Stimulated activated CD8-positive, alpha-beta memory T cell treated with anti-CD3 and anti-CD28 coated beads, Interleukin-12 subunit alpha, Interleukin-12 subunit beta, amount 100 ng/mL, for 24 hours (primary cell): ENCODE results near the gene FLNB.

ENCODE experiments used
- DNase-seq: peaks from one replicate; pipeline ENCODE4 v3.0.0-alpha.2; 2020; ENCODE audit errors: extremely low read depth

The FLNB gene, protein sequence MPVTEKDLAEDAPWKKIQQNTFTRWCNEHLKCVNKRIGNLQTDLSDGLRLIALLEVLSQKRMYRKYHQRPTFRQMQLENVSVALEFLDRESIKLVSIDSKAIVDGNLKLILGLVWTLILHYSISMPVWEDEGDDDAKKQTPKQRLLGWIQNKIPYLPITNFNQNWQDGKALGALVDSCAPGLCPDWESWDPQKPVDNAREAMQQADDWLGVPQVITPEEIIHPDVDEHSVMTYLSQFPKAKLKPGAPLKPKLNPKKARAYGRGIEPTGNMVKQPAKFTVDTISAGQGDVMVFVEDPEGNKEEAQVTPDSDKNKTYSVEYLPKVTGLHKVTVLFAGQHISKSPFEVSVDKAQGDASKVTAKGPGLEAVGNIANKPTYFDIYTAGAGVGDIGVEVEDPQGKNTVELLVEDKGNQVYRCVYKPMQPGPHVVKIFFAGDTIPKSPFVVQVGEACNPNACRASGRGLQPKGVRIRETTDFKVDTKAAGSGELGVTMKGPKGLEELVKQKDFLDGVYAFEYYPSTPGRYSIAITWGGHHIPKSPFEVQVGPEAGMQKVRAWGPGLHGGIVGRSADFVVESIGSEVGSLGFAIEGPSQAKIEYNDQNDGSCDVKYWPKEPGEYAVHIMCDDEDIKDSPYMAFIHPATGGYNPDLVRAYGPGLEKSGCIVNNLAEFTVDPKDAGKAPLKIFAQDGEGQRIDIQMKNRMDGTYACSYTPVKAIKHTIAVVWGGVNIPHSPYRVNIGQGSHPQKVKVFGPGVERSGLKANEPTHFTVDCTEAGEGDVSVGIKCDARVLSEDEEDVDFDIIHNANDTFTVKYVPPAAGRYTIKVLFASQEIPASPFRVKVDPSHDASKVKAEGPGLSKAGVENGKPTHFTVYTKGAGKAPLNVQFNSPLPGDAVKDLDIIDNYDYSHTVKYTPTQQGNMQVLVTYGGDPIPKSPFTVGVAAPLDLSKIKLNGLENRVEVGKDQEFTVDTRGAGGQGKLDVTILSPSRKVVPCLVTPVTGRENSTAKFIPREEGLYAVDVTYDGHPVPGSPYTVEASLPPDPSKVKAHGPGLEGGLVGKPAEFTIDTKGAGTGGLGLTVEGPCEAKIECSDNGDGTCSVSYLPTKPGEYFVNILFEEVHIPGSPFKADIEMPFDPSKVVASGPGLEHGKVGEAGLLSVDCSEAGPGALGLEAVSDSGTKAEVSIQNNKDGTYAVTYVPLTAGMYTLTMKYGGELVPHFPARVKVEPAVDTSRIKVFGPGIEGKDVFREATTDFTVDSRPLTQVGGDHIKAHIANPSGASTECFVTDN (N-terminal part only)

DNA sequence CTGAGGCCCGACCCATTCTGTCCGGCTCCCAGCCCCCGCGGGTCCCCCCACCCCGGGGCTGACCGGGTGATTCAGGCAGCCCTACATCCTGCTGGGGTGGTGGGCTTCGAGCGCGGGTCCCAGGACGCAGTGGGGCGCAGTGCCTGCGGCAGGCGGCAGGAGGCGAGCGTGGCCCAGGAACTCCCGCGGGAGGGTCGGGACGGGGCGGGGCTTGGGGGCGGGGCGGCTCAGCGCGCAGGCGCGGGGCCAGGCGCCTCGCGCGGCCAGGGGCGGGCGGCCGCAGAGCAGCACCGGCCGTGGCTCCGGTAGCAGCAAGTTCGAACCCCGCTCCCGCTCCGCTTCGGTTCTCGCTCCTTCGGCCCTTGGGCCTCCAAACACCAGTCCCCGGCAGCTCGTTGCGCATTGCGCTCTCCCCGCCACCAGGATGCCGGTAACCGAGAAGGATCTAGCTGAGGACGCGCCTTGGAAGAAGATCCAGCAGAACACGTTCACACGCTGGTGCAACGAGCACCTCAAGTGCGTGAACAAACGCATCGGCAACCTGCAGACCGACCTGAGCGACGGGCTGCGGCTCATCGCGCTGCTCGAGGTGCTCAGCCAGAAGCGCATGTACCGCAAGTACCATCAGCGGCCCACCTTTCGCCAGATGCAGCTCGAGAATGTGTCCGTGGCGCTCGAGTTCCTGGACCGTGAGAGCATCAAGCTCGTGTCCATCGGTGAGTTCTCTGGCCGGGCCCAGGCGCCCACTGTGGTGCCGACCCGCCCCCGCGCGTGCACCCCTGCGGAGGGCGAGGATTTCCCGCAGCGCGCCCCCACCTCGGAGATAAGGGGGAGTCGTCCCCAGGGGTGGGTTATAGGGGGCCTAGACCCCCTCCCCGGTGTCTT is at the start of gene FLNB:
TSS of gene FLNB (plus strand) at position 282 of the 885 bp plus-strand sequence. CDS start at position 425, 143 bp downstream.
- DNase-seq = peak; percentile 53

DNA sequence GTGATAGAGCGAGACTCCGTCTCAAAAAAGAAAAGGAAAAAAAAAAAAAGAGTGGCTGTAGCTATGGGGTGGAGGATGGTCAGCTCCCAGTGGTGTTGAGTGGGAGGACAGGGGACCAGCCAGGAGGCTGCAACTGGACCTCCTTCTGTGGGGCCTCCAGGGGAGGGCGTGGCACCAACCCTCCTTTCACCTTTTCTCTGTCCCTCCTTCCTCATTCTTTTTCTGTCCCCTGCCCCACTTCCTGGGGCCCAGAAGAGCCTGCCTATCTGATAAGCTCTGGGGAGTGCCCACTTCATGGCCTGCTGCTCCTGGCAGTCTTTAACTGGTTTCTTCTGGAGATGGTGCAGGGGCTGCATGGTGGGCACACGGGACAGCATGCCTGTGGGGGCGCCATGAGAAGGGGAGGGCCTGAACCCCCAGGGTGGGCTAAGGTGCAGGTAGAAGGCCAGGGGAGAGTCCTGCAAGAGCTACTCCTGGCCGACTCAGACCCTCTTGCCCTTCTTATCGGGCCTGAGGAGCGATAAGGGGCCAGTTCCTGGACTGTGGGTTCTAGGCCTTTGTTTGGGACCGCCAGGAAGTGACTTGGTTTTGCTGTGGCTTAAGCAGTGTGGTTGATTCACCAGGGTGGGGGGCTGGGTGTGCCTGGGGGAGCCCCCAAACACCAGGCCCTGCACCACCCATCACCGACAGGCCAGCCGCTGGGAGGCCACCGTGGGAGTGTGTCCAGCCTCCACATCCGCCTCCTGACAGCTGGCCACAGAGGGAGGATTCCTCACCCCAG is 49.4 kb upstream of the FLNB start:
- DNase-seq = no peak

DNA sequence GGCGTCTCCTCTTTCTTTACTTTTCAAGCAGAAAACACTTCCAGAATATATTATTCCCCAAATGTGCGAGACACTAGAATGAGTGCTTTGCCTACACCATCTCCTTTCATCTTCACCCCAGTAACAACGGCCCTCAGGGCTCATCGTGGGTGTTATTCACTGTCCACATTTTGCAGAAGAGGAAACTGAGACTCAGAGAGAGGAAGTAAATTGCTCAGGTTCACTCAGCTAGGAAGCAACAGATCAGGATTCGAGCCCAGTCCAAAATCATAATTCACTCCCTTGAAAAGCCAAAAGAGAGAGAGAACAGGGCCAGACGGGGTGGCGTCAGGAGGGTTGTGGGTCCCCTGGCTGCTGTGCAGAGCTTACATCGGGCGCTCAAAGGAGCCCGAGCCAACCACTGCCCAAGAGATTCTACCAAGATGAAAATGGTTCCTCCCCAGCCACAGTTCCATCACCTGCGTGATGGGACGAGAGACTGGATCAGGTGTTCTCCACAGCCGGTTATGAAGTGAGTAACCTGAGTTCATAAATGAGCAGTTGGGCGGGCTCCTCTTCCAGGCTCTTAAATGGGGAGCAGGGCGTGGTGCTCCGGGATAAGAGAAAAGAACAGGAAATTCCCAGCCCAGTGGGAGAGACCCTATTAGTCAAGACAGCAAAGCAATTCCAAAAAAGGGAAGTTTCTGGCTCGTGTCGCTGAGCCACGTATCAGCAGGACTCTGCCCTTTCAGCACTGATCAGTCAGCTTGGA is 48.6 kb upstream of the FLNB start:
- no peak for DNase-seq

- DNase-seq = no peak
These were observed 48.1 kb upstream of the FLNB start for GRCh38 chr3:57960174-57960505.

DNA sequence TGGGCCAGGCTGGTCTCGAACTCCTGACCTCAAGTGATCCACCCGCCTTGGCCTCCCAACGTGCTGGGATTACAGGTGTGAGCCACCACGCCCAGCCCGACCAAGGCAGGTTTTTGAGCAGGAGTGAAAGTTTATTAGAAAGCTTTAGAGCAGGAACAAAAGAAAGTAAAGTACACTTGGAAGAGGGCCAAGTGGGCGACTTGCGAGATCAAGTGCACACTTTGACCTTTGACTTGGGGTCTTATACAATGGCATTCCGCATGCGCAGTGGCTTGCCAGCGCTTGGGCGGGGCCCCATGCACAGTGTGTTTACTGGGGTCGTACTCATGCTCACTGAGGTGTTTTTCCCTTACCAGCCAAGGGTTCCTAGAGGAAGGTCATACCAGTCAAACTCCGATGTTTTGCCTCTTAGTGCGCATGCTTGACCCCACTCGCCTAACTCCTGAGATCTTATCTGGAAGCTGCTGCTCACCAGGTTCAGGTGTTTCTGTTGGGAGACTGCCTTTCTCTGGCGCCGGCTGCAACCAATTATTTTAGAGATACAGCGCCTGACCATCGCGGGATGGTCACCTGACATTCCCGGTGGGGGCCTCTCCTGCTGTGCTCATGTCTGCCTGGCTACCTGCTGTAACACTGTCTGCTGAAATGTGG is 46.9 kb upstream of the FLNB start:
- DNase-seq = no peak

- no peak for DNase-seq
These were observed 46.3 kb upstream of the FLNB start for GRCh38 chr3:57961828-57962447.

DNA sequence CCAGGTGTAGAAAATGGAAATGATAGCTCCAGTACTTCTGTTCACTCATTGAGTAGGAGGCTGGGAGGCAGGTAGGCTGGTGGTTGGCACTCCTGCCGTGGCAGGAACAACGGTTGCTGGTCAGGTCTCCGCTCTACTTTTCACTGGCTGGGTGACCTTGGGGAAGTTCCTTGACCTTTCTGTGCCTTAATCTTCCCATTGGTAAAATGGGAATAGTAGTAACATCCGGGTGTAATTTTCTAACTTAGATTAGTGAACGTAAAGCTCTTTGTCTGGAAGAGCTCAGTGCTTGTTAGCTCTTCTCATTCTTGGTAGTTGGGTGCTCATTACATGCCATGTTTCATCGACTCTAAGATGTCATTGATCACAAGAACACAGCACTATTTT is 45.8 kb upstream of the FLNB start:
- DNase-seq = no peak

DNA sequence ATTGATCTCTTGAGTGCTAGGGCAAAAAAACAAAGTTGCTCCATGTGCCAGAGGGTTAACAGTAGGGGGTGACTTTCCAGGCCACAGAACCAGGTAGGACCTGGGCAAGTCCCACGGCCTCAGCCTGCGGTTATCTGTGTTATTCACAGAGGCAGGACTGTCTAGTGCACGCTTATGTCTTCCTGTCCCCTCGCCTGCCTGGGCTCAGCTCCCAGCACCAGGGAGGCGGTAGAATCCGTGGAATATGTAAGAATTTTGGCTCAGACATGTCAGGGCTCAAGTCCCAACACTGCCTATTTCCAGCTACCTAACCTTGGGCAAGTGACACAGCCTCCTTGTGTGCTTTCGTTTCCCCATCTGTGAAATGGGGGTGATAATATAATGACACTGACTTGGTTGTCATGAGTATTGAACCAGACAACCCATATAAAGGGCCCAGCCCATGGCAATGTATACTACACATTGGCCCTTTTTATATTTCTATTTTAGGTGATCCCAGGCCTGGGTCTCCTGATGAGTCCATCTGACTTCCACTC is 44.3 kb upstream of the FLNB start:
- DNase-seq = no peak

GRCh38 chr3:57966829-57967228 is 41.4 kb upstream of the FLNB start:
- DNase-seq = no peak

GRCh38 chr3:57967590-57967989 is 40.6 kb upstream of the FLNB start:
- DNase-seq = no peak

DNA sequence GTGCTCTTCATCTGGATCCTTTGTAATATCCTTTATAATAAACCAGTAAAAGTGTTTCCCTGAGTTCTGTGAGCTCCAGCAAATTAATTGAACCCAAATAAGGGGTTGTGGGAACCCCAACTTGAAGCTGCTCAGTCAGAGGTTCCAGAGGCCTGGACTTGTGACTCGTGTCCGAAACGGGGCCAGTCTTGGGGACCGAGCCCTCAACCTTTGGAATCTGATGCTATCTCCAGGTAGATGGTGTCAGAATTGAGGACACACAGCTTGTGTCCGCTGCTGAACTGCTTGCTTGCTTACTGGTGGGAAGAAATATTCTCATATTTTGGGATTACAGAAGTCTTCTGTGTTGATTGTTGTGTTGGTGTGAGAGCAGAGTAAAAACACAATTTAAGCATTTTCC is 39.7 kb upstream of the FLNB start:
- no peak for DNase-seq

DNA sequence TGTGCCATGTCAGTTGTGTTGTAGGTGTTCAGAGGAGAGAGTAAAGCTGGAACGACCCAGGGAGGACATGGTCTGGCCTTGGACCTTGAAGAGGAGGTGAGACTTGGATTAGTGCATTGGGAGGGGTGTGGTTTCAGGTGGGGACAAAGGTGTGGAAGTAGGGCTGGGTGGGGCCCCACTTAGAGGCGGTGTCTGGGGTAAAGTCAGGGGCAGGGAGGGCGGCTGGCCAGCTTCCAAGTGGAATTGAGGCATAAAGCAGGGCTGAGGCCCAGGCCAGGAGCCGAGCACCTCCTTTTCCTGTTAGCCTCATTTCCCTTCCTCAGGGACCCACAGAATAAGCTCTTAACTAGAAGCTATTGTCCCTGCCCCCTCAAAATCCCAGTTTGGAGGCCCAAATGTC is 36.2 kb upstream of the FLNB start:
- DNase-seq = no peak

- DNase-seq = no peak
These were observed 35.6 kb upstream of the FLNB start for GRCh38 chr3:57972531-57973111.

DNA sequence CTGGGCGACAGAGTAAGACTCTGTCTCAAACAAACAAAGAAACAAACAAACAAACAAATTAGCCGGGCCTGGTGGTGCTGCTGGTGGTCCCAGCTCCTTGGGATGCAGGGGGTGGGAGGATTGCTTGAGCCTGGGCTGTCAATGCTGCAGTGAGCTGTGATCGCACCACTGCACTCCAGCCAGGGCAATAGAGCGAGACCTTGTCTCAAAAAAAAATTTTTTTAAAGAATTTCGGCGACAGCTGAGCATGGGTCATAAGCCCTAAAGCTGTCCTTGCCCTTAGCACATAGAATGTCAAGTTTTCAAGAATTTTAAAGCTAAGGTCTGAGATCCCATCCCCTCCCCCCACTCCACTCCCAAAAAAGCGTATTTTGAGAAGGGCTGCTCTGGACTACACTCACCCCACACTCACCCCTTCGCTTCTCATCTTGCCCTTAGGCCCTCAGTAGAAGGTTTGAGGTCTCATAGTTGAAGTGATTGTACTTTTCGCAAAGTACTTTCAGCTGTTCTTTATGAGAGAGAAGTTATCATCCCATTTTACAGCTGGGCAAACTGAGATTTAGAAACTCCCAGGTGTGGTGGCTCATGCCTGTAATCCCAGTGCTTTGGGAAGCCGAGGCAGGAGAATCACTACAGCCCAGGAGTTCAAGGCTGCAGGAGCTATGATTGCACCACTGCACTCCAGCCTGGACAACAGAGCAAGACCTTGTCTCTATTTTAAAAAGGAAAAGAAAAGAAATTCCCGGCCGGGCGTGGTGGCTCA is 34.3 kb upstream of the FLNB start:
- no peak for DNase-seq

GRCh38 chr3:57974796-57975388 is 33.3 kb upstream of the FLNB start:
- no peak for DNase-seq

- no peak for DNase-seq
These were observed 30.4 kb upstream of the FLNB start for GRCh38 chr3:57977818-57978235.

GRCh38 chr3:57978316-57978715 is 29.9 kb upstream of the FLNB start:
- no peak for DNase-seq
